ENCODE results near the gene SHE. TPM values are rescaled to one million over a fixed set of nuclear protein-coding genes. Genes with fewer than 3 reads are reported as not detected.
A peak's percentile ranks its signal among the peaks of the same experiment; 100 is the strongest.

The SHE gene
- total RNA-seq, 4 donors from 2014 or later, result 9.0 to 24.6 (median 18.0) TPM

GRCh38 chr1:154430903-154431302, 71.3 kb downstream of the SHE start:
- H3K27ac ChIP-seq, result peak overlapping the region in 2 of 4 donors; percentile 67 to 86
- TF ChIP-seq CTCF (IDR thresholded peaks at IDR 0.05) (no peak), POLR2A (IDR thresholded peaks at IDR 0.05) (no peak), EP300 (IDR thresholded peaks at IDR 0.05) (no peak)
- DNase-seq (ENCODE audit: low spot score in 2 of 2), result no peak
- no peaks in the 10 kb centered on the region for H3K9me3 ChIP-seq
- peaks cover 0 to 23% (median 4%) of the 10 kb centered on the region in 3 donors for H3K36me3 ChIP-seq
- 24 to 39% methylated on average over 11 of the region's 11 CpGs for WGBS, 2 donors
- H3K4me3 ChIP-seq, result no peak overlapping the region
- no peaks in the 10 kb centered on the region for H3K27me3 ChIP-seq
- H3K4me1 ChIP-seq, result peaks cover 0 to 94% (median 66%) of the 10 kb centered on the region in 4 donors

- Histone ChIP-seq H3K36me3 (peaks cover 0 to 14% (median 0%) of the 10 kb centered on the region in 3 donors), H3K9me3 (no peaks in the 10 kb centered on the region), H3K27ac (peak overlapping the region in 3 of 4 donors; percentile 54 to 84 (median 67)), H3K27me3 (no peaks in the 10 kb centered on the region), H3K4me1 (peaks cover 0 to 90% (median 65%) of the 10 kb centered on the region in 4 donors), H3K4me3 (no peak overlapping the region)
- no peak for TF ChIP-seq CTCF (IDR thresholded peaks at IDR 0.05)
- TF ChIP-seq EP300 (IDR thresholded peaks at IDR 0.05), result no peak
- no peak for TF ChIP-seq POLR2A (IDR thresholded peaks at IDR 0.05)
- DNase-seq (ENCODE audit: low spot score in 2 of 2), result no peak
- 76 to 87% methylated on average over 13 to 17 of the region's 17 CpGs for WGBS, 2 donors
Observed at GRCh38 chr1:154429841-154430611, 72.2 kb downstream of the SHE start.

Other genes with a start within 250 kb of the SHE start
- gene HAX1, start 229.8 kb downstream of the SHE start, total RNA-seq, result 100 to 1,000 TPM in 3 of 4 donors, 10 to 100 TPM in 1; 93.9 to 120 (median 111) TPM
- under 1 TPM in 1 of 4 donors, not detected in 3; 0.21 TPM for gene AQP10, start 181.3 kb downstream of the SHE start, total RNA-seq
- gene ATP8B2, start 176.9 kb downstream of the SHE start, total RNA-seq, result 100 to 1,000 TPM; 136 to 261 (median 156) TPM
- gene IL6R, start 97.1 kb downstream of the SHE start, total RNA-seq, result 10 to 100 TPM; 31.6 to 53.7 (median 33.5) TPM
- gene TDRD10, start 193 bp downstream of the SHE start, total RNA-seq, result 1 to 10 TPM; 6.7 to 9.0 (median 7.6) TPM
- 10 to 100 TPM; 14.9 to 69.8 (median 18.9) TPM for gene UBE2Q1, start 56.2 kb upstream of the SHE start, total RNA-seq
- gene CHRNB2, start 65.4 kb upstream of the SHE start, total RNA-seq, result not detected
- gene ADAR, start 105.8 kb upstream of the SHE start, total RNA-seq, result 100 to 1,000 TPM; 105 to 120 (median 107) TPM